Liver (tissue), 3 donors: Measurements from ENCODE around the gene ARL5B.

Experiments
- CTCF ChIP-seq: fragments of 150-350 bp; IDR thresholded peaks from 2 replicates; pipeline ENCODE4 v1.5.1; 2017; ENCODE audit warnings: improper control_type of control experiment, low read depth, low read length; ENCODE audit not compliant: missing input control
- EGR1 ChIP-seq, 2 donors: IDR thresholded peaks; 2 replicates each; pipeline ENCODE4 v1.6.1; 2016 to 2018; ENCODE audit warnings: antibody characterized with exemption in 2 of 2, low read depth in 2 of 2
- GABPA ChIP-seq, 2 donors: IDR thresholded peaks in 1 of 2; conservative IDR thresholded peaks in 1 of 2; 2 replicates each; pipeline ENCODE4 v1.6.1; 2016; ENCODE audit warnings: antibody characterized with exemption in 2 of 2, mild to moderate bottlenecking in 1 of 2, moderate library complexity in 1 of 2
- HNF4G ChIP-seq: IDR thresholded peaks from 2 replicates; pipeline ENCODE4 v1.6.1; 2016; ENCODE audit warnings: antibody characterized with exemption
- JUND ChIP-seq, 2 donors: IDR thresholded peaks; 2 replicates each; pipeline ENCODE4 v1.6.1; 2016; ENCODE audit warnings: antibody characterized with exemption in 2 of 2
- MAX ChIP-seq: IDR thresholded peaks from 2 replicates; pipeline ENCODE4 v1.6.1; 2016; ENCODE audit warnings: antibody characterized with exemption
- NR2F2 ChIP-seq: IDR thresholded peaks from 2 replicates; pipeline ENCODE4 v1.6.1; 2016; ENCODE audit warnings: antibody characterized with exemption
- RAD21 ChIP-seq, 2 donors: IDR thresholded peaks; 2 replicates each; pipeline ENCODE4 v1.6.1; 2016; ENCODE audit warnings: antibody characterized with exemption in 2 of 2, mild to moderate bottlenecking in 2 of 2
- REST ChIP-seq: IDR thresholded peaks from 2 replicates; pipeline ENCODE4 v1.6.1; 2016; ENCODE audit warnings: antibody characterized with exemption, mild to moderate bottlenecking
- RXRA ChIP-seq, 2 donors: IDR thresholded peaks; 2 replicates each; pipeline ENCODE4 v1.6.1; 2017 to 2018; ENCODE audit warnings: antibody characterized with exemption in 2 of 2, mild to moderate bottlenecking in 1 of 2
- SP1 ChIP-seq: IDR thresholded peaks from 2 replicates; pipeline ENCODE4 v1.6.1; 2018; ENCODE audit warnings: antibody characterized with exemption, mild to moderate bottlenecking
- TAF1 ChIP-seq: conservative IDR thresholded peaks from 2 replicates; pipeline ENCODE4 v1.6.1; 2016; ENCODE audit warnings: antibody characterized with exemption, mild to moderate bottlenecking
- ZBTB33 ChIP-seq: IDR thresholded peaks from 2 replicates; pipeline ENCODE4 v1.6.1; 2016; ENCODE audit warnings: antibody characterized with exemption
- donor health status: healthy.
- donor health status: healthy.

GRCh38 chr10:18684416-18684815 is 25.2 kb downstream of the ARL5B start:
- TF ChIP-seq CTCF (no peak), MAX (no peak), REST (no peak), TAF1 (no peak), SP1 (no peak), EGR1 (IDR thresholded peaks at IDR 0.05; ENCODE audit: low read depth in 2 of 2) (no peak), HNF4G (no peak), RXRA (IDR thresholded peaks at IDR 0.05) (no peak), GABPA (IDR thresholded peaks at IDR 0.05 in 1 of 2, conservative IDR thresholded peaks at IDR 0.05 in 1 of 2) (no peak), NR2F2 (no peak), JUND (IDR thresholded peaks at IDR 0.05) (no peak), RAD21 (IDR thresholded peaks at IDR 0.05) (no peak), ZBTB33 (no peak)
